NCI-H1417 (cell line): ENCODE data around the gene SDK2.

Experiments
- DNase-seq, 3 experiments: peaks; one replicate each; lab custom pipeline; 2025; lab: John Stamatoyannopoulos, UW

Gene SDK2

DNA sequence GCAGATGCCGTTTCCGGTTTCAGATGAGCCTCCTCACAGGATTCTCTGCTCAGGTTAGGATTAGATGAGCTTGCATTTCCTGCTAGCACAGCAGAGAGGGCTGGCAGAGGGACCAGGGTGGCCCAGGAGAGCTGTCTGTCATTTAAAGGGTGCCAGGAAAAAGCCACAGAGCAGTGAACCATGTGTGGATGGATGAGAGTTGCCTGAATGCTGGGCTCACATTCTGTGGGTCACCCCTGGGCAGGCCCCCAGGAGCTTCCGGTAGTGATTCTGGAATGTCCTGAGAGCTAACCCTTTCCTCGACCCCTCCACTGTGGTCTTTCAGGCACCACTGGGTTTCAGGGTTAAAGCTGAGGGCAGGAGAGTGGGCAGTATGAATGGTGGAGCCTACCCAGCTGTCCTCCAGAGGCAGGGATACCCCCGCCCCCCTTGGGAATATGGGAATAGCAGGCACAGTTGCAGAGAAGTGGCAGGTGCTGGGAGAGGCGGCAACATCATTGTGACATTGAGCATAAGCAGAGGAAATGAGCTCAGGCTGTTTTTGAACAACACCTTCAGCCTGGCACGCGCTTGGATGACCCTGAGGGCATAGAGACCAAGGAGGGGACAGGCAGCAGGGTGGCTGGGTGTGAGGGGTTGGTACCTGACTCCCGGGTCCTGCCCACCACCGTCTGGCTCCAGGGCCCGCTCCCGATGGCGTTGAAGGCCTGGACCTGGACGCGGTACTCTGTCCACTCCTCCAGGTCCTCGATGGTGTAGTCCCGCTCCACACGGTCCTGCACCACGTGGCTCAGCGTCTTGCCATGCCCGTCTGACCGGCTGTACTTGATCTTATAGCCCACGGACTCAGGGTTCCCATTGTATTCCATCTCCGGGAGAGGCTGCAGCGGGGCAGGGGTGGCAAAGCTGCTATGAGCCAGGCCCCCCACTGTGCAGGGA is 249.5 kb downstream of the SDK2 start:
- peak; percentile 76 to 90 (median 78) for DNase-seq

DNA sequence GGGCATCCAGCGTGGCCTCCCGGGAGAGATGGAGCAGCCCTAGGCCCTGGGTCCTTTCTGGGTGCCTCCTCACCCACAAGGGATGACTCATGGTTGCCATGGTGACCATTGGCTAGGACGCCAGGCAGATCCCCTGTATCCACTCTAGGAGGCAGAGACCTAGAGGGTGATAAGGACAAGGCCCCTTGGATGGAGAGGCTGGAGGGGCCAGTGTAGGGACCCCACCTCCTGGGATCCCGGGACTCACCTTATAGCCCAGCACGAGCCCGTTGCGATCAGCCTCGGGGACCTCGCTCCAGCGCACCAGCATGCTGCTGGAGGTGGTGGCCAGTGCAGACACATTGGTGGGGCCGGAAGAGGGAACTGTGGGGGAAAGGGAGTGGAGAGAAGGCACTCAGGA is 250.3 kb downstream of the SDK2 start:
- DNase-seq, result peak in 2 of 3 experiments; percentile 14 to 67

- peak in 2 of 3 experiments; percentile 39 to 68 for DNase-seq
Measured at GRCh38 chr17:73393381-73393780, 250.9 kb downstream of the SDK2 start.

DNA sequence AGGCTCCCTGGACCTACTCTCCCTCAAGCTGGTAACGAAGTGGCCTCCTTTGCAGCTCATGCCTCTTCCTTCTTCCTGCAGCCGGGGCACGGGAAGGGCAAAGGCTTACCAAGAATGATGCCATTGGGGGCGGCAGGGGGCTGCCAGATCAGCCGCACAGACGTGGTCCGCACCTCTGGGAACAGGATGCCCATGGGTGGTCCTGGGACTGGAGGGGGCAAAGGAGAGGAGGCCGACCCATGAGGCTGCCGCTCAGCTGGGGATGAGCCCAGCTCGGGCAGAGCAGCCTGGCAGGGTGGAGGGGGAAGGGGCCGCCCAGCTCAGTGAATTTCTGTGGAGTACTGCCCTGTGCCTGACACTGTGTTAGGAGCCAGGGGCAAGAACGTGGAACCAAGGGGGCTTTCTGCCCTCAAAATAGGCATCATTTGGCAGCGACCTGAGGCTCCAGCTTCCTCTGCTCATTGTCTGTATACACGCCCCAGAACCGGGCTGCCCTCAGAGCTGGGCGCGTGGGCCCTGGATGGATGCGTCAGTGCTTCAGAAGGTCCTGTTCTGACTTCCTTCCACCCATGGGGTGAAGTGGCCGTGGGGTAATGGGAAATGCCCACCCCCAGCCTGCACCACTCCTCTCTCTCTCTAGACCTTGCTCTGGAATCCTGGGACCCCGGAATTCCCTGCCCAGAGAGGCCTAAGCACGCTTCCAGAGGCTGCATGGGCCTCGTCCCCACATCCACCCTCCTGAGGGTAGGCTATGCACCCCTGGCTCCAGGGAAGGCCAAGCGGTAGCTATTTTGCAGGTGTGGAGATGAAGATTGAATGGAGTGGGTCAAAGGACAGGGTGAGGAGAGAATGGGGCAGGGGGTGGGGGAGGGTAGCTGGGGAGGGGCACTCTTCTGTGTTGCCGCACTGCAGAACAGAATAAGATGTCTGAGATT is 252.6 kb downstream of the SDK2 start:
- DNase-seq, result no peak

GRCh38 chr17:73390851-73391250 is 253.4 kb downstream of the SDK2 start:
- DNase-seq, result no peak

DNA sequence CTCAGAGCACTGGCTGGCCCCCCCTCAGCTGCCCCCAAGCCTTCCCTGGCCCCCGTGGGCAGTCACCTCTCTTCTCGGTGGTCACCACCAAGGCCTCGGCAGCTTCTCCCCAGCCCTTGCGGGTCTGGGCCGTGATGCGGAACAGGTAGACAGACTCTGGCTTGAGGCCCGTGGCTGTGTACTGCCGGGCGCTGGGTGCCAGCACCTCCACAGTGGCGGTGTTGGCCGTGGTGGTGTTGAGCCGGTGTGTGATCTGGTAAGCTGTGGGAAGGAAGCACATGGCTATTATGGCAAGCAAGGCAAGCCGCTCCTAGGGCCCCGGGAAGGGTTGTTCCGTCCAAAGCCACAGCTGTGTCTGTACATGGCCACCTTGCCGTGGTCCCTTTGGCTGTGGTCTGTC is 254.0 kb downstream of the SDK2 start:
- no peak for DNase-seq

DNA sequence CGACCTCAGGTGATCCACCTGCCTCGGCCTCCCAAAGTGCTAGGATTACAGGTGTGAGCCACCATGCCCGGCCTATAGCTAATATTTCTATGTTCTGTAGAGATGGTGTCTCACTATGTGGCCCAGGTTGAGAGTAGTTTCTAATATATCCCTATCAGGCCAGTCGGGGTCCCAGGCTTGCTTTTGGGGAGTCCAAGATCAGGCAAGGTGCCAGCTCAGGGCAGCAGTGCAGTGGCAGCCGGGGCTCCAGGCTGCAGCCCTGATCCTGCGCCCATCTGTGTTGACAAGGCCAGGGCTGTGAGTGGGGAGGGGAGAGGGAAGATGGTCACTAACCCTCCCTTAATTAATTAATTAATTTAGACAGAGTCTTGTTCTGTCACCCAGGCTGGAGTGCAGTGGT is 254.8 kb downstream of the SDK2 start:
- no peak for DNase-seq

GRCh38 chr17:73388578-73388905 is 255.7 kb downstream of the SDK2 start:
- DNase-seq, result no peak

DNA sequence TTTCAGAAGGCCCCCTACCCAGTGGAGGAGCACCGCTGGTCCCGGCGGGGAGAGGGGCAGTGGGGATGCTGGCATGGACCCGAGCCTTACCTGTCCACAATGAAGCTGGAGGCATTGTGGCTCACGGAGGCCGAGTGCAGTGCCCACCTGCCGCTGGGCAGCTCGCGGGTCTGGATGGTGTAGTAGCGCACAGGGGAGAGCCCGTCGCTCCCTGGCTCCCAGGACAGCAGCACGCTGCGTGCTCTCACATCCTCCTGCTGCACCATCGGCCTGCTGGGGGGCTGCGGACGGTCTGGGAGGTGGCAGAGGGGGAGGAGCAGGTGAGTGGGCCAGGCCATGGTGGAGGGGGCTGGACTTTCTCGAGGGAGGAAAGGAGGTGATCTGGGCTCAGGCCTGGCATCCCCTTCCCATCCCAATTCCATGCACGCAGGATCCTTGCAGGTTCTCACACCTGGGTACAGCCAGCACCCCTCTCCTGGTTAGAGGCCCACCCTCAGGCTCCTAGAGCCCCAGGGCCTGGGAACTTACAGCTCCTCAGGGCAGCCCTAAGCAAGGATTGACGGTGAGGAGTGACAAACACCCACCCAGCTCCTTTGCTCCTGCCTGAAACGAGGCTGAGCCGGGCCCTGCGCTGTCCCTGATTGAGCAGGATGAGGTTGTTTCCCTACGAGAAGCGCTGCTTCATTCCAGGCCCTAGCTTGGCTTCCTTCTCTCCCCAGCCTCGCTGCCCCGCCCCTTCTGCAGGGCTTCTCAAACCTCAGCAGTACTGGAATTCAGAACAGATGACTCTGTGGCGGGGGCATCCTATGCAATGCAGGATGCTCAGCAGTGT is 256.3 kb downstream of the SDK2 start:
- DNase-seq, result no peak

GRCh38 chr17:73386561-73386960 is 257.7 kb downstream of the SDK2 start:
- no peak for DNase-seq

DNA sequence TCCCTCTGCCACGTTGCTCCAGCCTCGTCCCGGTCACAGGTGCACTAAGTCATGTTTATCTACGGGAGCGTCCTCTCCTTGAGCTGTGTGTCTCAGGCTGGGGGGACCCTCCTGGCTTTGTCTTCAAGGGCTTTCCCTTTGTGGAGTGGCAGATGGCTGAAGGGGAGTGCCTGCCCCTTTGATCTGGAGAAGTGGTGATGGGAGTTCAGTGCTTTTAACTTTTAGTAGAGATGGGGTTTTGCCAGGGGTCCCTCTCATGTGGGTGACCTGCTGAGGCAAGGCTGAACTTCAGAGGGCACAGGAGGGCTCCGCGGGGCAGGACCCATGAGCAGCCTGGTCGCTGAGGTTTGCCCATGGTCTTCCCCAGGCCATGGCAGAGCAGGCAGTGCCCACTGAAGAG is 259.3 kb downstream of the SDK2 start:
- DNase-seq, result peak in 1 of 3 experiments; percentile 62

- no peak for DNase-seq
Measured at GRCh38 chr17:73380439-73381106, 263.7 kb downstream of the SDK2 start.

- no peak for DNase-seq
Measured at GRCh38 chr17:73379826-73380225, 264.4 kb downstream of the SDK2 start.

- DNase-seq, result no peak
Measured at GRCh38 chr17:73378974-73379470, 265.2 kb downstream of the SDK2 start.

DNA sequence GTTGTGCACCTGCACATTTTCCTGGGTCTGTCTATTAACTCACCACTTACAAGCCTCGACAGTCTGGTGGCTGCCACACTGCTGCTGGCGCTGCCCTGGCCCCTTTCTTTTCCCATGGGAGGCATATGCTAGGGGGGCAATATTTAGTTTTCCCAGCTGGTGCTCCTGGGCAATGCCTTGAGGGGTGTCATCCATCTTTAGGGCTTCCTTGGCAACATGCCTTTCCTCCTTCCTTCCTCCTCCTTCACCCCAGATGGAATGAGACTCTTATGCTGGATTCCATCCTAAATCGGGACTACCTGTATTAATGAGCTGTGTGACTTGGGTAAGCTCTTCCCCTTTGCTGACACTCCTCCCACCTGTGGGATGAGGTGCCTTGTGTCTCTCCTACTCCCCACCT is 267.6 kb downstream of the SDK2 start:
- DNase-seq, result no peak

- DNase-seq, result no peak
Measured at GRCh38 chr17:73376152-73376551, 268.1 kb downstream of the SDK2 start.

DNA sequence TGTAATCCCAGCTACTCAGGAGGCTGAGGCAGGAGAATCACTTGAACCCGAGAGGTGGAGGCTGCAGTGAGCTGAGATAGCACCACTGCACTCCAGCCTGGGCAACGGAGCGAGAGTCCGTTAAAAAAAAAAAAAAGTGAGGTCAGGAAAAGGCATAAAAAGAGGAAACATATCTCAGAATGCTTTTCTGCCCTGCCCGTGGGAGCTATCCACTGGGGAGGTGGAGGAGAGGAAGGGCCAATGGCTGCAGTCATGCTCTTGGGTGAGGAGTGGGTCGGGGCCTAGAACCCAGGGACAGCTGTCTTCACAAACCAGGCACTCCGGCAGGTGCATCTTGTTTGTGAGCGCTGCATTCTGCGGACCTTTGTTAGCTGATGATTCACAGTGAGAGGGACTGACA is 272.4 kb downstream of the SDK2 start:
- no peak for DNase-seq

DNA sequence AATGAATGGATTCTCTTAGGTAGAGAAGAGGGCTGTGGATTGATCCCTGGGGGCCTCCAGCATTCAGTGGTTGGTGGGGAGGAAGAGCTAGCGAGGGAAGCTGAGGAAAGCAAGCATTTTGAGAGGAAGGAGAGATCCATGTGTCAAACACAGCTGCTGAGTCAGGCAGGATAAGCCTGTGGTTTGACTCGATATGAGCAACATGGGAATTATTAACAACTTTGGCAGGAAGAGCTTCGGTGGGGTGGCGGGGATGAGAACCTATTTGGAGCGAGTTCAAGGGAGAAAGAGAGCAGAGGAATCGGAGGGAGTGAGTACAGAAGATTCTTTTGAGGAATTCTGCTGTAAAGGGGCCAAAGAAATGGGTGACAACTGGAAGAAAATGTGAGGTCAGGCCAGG is 273.0 kb downstream of the SDK2 start:
- DNase-seq, result no peak

DNA sequence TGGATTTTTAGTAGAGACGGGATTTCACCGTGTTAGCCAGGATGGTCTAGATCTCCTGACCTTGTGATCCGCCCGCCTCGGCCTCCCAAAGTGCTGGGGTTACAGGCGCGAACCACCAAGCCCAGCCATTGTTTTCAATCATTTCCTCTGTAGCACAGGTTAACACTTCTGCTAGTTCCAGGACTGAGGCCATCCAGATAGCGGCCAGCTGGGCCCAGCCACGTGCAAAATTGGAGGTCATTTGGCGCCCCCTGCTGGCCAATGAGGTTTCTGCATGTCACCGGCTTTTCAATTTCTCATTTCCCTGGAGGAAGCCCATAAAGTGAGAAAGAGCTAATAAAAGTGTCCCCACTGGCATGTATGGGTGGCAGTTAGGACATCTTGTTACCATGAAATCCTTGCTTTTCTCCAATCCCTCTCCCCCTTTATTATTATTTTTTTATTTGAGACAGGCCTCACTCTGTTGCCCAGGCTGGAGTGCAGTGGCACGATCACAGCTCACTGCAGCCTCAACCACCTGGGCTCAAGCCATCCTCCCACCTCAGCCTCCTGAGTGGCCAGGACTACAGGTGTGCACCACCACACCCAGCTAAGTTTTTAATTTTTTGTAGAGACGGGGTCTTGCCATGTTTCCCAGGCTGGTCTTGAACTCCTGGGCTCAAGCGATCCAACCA is 274.3 kb downstream of the SDK2 start:
- DNase-seq, result peak; percentile 55 to 89 (median 79)

DNA sequence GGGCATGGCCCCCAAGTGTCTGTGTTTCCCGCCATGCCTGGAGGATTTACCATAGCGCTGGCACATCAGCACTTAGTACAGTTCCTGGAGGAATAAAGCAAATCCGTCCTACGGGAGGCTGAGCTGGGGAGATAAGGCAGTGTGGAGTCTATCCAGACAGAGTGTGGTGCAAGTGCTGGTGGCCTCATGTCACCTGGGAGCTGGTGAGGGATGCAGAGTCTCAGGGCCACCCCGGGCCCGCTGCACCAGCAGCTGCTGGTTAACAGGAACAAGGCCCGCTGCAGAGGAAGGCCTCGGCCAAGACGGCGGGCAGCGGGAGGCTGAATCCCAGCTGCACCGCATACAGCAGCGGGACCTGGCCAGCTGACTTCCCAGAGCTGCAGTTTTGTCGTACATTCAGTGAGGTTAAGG is 275.1 kb downstream of the SDK2 start:
- no peak for DNase-seq
